ENCODE measurements around the gene STARD9.

STARD9 gene

GRCh38 chr15:42727750-42728381 is 152.5 kb downstream of the STARD9 start:
- no peaks in the 10 kb centered on the region for H4K20me1 ChIP-seq (ENCODE audit: insufficient read depth, low read length, poor library complexity, severe bottlenecking)
- H3K4me3 ChIP-seq (ENCODE audit: low read length, poor library complexity, severe bottlenecking): no peak overlapping the region
- peaks cover 70% of the 10 kb centered on the region; the same call in 1 of the 2 replicates for H3K36me3 ChIP-seq (ENCODE audit: insufficient read depth, low read length)
- H2AFZ ChIP-seq (ENCODE audit: low read length): no peak overlapping the region
- no peaks in the 10 kb centered on the region for H3K79me2 ChIP-seq (ENCODE audit: insufficient read depth, low read length)
- TF ChIP-seq EZH2phosphoT487 (IDR thresholded peaks at IDR 0.05; ENCODE audit: borderline replicate concordance): no peak
- no peak for TF ChIP-seq CTCF (conservative IDR thresholded peaks at IDR 0.05; ENCODE audit: low read length)
- no peaks in the 10 kb centered on the region for H3K9me2 ChIP-seq (replicated peaks; ENCODE audit: low read depth, low read length)
- no peak overlapping the region for H3K4me2 ChIP-seq (ENCODE audit: low read depth, low read length, poor library complexity, severe bottlenecking)
- H3F3A ChIP-seq (ENCODE audit: low read depth): no peaks in the 10 kb centered on the region
- no peaks in the 10 kb centered on the region for H3K9me3 ChIP-seq (ENCODE audit: insufficient read depth, low read depth, low read length)
- no peaks in the 10 kb centered on the region for H3K27me3 ChIP-seq (ENCODE audit: insufficient read depth, low read length, poor library complexity, severe bottlenecking)
- H3K4me1 ChIP-seq (ENCODE audit: insufficient read depth, low read length, poor library complexity, severe bottlenecking): peaks cover 5% of the 10 kb centered on the region
- no peak overlapping the region for H3K9ac ChIP-seq (ENCODE audit: low read depth, low read length, poor library complexity, severe bottlenecking)

GRCh38 chr15:42728560-42728959 is 153.2 kb downstream of the STARD9 start:
- no peak for TF ChIP-seq CTCF (conservative IDR thresholded peaks at IDR 0.05; ENCODE audit: low read length)
- no peak for TF ChIP-seq EZH2phosphoT487 (IDR thresholded peaks at IDR 0.05; ENCODE audit: borderline replicate concordance)
- Histone ChIP-seq H3K9me2 (replicated peaks; ENCODE audit: low read depth, low read length) (no peaks in the 10 kb centered on the region), H3K9me3 (ENCODE audit: insufficient read depth, low read depth, low read length) (no peaks in the 10 kb centered on the region), H3F3A (ENCODE audit: low read depth) (no peaks in the 10 kb centered on the region), H3K27me3 (ENCODE audit: insufficient read depth, low read length, poor library complexity, severe bottlenecking) (no peaks in the 10 kb centered on the region), H2AFZ (ENCODE audit: low read length) (no peak overlapping the region), H3K4me1 (ENCODE audit: insufficient read depth, low read length, poor library complexity, severe bottlenecking) (peaks cover 5% of the 10 kb centered on the region), H3K4me2 (ENCODE audit: low read depth, low read length, poor library complexity, severe bottlenecking) (no peak overlapping the region), H3K79me2 (ENCODE audit: insufficient read depth, low read length) (no peaks in the 10 kb centered on the region), H3K9ac (ENCODE audit: low read depth, low read length, poor library complexity, severe bottlenecking) (no peak overlapping the region), H3K36me3 (ENCODE audit: insufficient read depth, low read length) (peaks cover 63% of the 10 kb centered on the region; the same call in 1 of the 2 replicates), H4K20me1 (ENCODE audit: insufficient read depth, low read length, poor library complexity, severe bottlenecking) (no peaks in the 10 kb centered on the region), H3K4me3 (ENCODE audit: low read length, poor library complexity, severe bottlenecking) (no peak overlapping the region)

- Histone ChIP-seq H3K4me3 (ENCODE audit: low read length, poor library complexity, severe bottlenecking) (no peak overlapping the region), H2AFZ (ENCODE audit: low read length) (no peak overlapping the region), H3K9ac (ENCODE audit: low read depth, low read length, poor library complexity, severe bottlenecking) (no peak overlapping the region), H3K4me1 (ENCODE audit: insufficient read depth, low read length, poor library complexity, severe bottlenecking) (peaks cover 5% of the 10 kb centered on the region), H3K9me3 (ENCODE audit: insufficient read depth, low read depth, low read length) (no peaks in the 10 kb centered on the region), H3K79me2 (ENCODE audit: insufficient read depth, low read length) (peaks cover 1% of the 10 kb centered on the region; the same call in 1 of the 2 replicates), H3K27me3 (ENCODE audit: insufficient read depth, low read length, poor library complexity, severe bottlenecking) (no peaks in the 10 kb centered on the region), H3K4me2 (ENCODE audit: low read depth, low read length, poor library complexity, severe bottlenecking) (no peak overlapping the region), H4K20me1 (ENCODE audit: insufficient read depth, low read length, poor library complexity, severe bottlenecking) (peaks cover 3% of the 10 kb centered on the region), H3K9me2 (replicated peaks; ENCODE audit: low read depth, low read length) (no peaks in the 10 kb centered on the region), H3K36me3 (ENCODE audit: insufficient read depth, low read length) (peaks cover 63% of the 10 kb centered on the region; the same call in 1 of the 2 replicates), H3F3A (ENCODE audit: low read depth) (no peaks in the 10 kb centered on the region)
- TF ChIP-seq CTCF (conservative IDR thresholded peaks at IDR 0.05; ENCODE audit: low read length) (no peak), EZH2phosphoT487 (IDR thresholded peaks at IDR 0.05; ENCODE audit: borderline replicate concordance) (no peak)
Measured at GRCh38 chr15:42728972-42729371, 153.6 kb downstream of the STARD9 start.
